ENCODE data around the gene HSF5.

- TF ChIP-seq, protein P1, sequence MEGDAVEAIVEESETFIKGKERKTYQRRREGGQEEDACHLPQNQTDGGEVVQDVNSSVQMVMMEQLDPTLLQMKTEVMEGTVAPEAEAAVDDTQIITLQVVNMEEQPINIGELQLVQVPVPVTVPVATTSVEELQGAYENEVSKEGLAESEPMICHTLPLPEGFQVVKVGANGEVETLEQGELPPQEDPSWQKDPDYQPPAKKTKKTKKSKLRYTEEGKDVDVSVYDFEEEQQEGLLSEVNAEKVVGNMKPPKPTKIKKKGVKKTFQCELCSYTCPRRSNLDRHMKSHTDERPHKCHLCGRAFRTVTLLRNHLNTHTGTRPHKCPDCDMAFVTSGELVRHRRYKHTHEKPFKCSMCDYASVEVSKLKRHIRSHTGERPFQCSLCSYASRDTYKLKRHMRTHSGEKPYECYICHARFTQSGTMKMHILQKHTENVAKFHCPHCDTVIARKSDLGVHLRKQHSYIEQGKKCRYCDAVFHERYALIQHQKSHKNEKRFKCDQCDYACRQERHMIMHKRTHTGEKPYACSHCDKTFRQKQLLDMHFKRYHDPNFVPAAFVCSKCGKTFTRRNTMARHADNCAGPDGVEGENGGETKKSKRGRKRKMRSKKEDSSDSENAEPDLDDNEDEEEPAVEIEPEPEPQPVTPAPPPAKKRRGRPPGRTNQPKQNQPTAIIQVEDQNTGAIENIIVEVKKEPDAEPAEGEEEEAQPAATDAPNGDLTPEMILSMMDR (IDR thresholded peaks at IDR 0.05 in 2 of 3, conservative IDR thresholded peaks at IDR 0.05 in 1 of 3; ENCODE audit: borderline replicate concordance in 1 of 3, insufficient read depth in 1 of 3, low read depth in 2 of 3, low read length in 2 of 3), result no peak
- TF ChIP-seq MAX (IDR thresholded peaks at IDR 0.05) (peak; percentile 78), POLR2AphosphoS5 (IDR thresholded peaks at IDR 0.05; ENCODE audit: low read depth, low read length) (peak; percentile 75), EZH2phosphoT487 (IDR thresholded peaks at IDR 0.05; ENCODE audit: borderline replicate concordance) (no peak), POLR2A (IDR thresholded peaks at IDR 0.05; ENCODE audit: borderline replicate concordance, extremely low read depth, insufficient read depth, insufficient read length) (peak; percentile 42)
- TF ChIP-seq, protein P2, sequence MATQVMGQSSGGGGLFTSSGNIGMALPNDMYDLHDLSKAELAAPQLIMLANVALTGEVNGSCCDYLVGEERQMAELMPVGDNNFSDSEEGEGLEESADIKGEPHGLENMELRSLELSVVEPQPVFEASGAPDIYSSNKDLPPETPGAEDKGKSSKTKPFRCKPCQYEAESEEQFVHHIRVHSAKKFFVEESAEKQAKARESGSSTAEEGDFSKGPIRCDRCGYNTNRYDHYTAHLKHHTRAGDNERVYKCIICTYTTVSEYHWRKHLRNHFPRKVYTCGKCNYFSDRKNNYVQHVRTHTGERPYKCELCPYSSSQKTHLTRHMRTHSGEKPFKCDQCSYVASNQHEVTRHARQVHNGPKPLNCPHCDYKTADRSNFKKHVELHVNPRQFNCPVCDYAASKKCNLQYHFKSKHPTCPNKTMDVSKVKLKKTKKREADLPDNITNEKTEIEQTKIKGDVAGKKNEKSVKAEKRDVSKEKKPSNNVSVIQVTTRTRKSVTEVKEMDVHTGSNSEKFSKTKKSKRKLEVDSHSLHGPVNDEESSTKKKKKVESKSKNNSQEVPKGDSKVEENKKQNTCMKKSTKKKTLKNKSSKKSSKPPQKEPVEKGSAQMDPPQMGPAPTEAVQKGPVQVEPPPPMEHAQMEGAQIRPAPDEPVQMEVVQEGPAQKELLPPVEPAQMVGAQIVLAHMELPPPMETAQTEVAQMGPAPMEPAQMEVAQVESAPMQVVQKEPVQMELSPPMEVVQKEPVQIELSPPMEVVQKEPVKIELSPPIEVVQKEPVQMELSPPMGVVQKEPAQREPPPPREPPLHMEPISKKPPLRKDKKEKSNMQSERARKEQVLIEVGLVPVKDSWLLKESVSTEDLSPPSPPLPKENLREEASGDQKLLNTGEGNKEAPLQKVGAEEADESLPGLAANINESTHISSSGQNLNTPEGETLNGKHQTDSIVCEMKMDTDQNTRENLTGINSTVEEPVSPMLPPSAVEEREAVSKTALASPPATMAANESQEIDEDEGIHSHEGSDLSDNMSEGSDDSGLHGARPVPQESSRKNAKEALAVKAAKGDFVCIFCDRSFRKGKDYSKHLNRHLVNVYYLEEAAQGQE (IDR thresholded peaks at IDR 0.05; ENCODE audit: low read depth), result no peak
These were observed 29.9 kb upstream of the HSF5 start for GRCh38 chr17:58517928-58518609.
